GM12878 (cell line): ENCODE measurements around the gene JAGN1. TPM values are rescaled to one million over a fixed set of nuclear protein-coding genes. Genes with fewer than 3 reads are reported as not detected.
A peak's percentile ranks its signal among the peaks of the same experiment; 100 is the strongest.

Source experiments
- ATAC-seq: fragments of 200-7000 bp; cut with Tn5 transposase; 3 replicates; pipeline ENCODE4 v1.9.1; 2020; ENCODE audit warnings: mild to moderate bottlenecking, moderate library complexity
- BruUV-seq: library from RNA; stranded (reverse); fragments of 400-500 nt; replicated peaks from 2 replicates; lab custom pipeline; 2021; lab: Mats Ljungman, UMichigan
- CTCF ChIA-PET: fragments of 300-600 bp; sonication (Branson Sonifier 250); formaldehyde crosslinking; extraction: SDS; loops from one replicate; lab custom pipeline; 2021; ENCODE audit warnings: inconsistent platforms; lab: Yijun Ruan, JAX
- POLR2A ChIA-PET: fragments of 350-600 bp; formaldehyde crosslinking; extraction: SDS; loops from one replicate; lab custom pipeline; 2021; ENCODE audit warnings: inconsistent platforms; lab: Charles Lee
- RAD21 ChIA-PET: fragments of 300-600 bp; sonication (Branson Sonifier 250); formaldehyde crosslinking; loops from one replicate; lab custom pipeline; 2023; ENCODE audit warnings: antibody characterized with exemption; ENCODE audit not compliant: unreplicated experiment; lab: Charles Lee
- SMC1A ChIA-PET: fragments of 300-600 bp; sonication (Branson Sonifier 250); formaldehyde crosslinking; loops from one replicate; lab custom pipeline; 2023; ENCODE audit not compliant: unreplicated experiment, uncharacterized antibody; lab: Charles Lee
- DNase-seq: peaks from one replicate; pipeline ENCODE4 v3.0.0-alpha.2; 2011; ENCODE audit warnings: low read depth, low spot score
- FAIRE-seq: peaks from 3 replicates; lab custom pipeline; 2011; peaks lifted over from hg19 to GRCh38; lab: Jason Lieb, UNC
- H2AFZ ChIP-seq: 2 replicates; pipeline ENCODE4 v1.6.0; 2011; ENCODE audit warnings: low read depth, low read length, control low read depth; ENCODE audit not compliant: control insufficient read depth
- H3K27ac ChIP-seq: 2 replicates; pipeline ENCODE4 v1.5.1; 2011; ENCODE audit warnings: control low read depth; ENCODE audit not compliant: control insufficient read depth, insufficient read depth
- H3K27me3 ChIP-seq, 2 experiments: replicated peaks in 1 of 2; 2 replicates each; pipeline versions ENCODE4 v1.6.0 to v1.6.1; 2011; ENCODE audit warnings: low read length in 1 of 2; ENCODE audit not compliant: control insufficient read depth in 2 of 2, insufficient read depth in 2 of 2
- H3K36me3 ChIP-seq, 2 experiments: 2 replicates each; pipeline ENCODE4 v1.5.1; 2011; ENCODE audit warnings: low read length in 1 of 2; ENCODE audit not compliant: control insufficient read depth in 2 of 2, insufficient read depth in 2 of 2
- H3K4me1 ChIP-seq: 2 replicates; pipeline ENCODE4 v1.6.1; 2011; ENCODE audit warnings: mild to moderate bottlenecking, low read length, moderate library complexity, mixed read lengths; ENCODE audit not compliant: control insufficient read depth, insufficient read depth
- H3K4me2 ChIP-seq: 2 replicates; pipeline ENCODE4 v1.6.0; 2011; ENCODE audit warnings: control low read depth; ENCODE audit not compliant: control insufficient read depth, insufficient read depth
- H3K4me3 ChIP-seq: fragments of 200-600 bp; sonication (generic); 2 replicates; pipeline ENCODE4 v1.5.1; 2016
- H3K79me2 ChIP-seq: 2 replicates; pipeline ENCODE4 v1.6.0; 2011; ENCODE audit warnings: low read length; ENCODE audit not compliant: control insufficient read depth, insufficient read depth
- H3K9ac ChIP-seq: 2 replicates; pipeline ENCODE4 v1.8.0; 2011; ENCODE audit warnings: low read length, control low read depth, mixed read lengths; ENCODE audit not compliant: control insufficient read depth, insufficient read depth
- H3K9me3 ChIP-seq: replicated peaks from 3 replicates; pipeline ENCODE4 v1.5.1; 2011; ENCODE audit warnings: mild to moderate bottlenecking, low read length; ENCODE audit not compliant: control insufficient read depth, insufficient read depth
- H4K20me1 ChIP-seq: 2 replicates; pipeline ENCODE4 v1.6.0; 2011; ENCODE audit not compliant: control insufficient read depth, insufficient read depth
- ASH2L ChIP-seq: fragments of 300-600, 200-600 bp; sonication (generic); IDR thresholded peaks from 2 replicates; pipeline ENCODE4 v1.6.1; 2017; ENCODE audit warnings: low read depth, mild to moderate bottlenecking, borderline replicate concordance
- EED ChIP-seq: sonication (generic); IDR thresholded peaks from 2 replicates; pipeline ENCODE4 v1.6.1; 2016; ENCODE audit warnings: antibody characterized with exemption, low read depth
- GABPA ChIP-seq: IDR thresholded peaks from 2 replicates; pipeline ENCODE4 v1.6.1; 2014; ENCODE audit warnings: antibody characterized with exemption, low read depth, mild to moderate bottlenecking, inconsistent platforms
- GATAD2B ChIP-seq: fragments of 450-650 bp; conservative IDR thresholded peaks from 2 replicates; pipeline ENCODE4 v1.6.1; 2017; ENCODE audit warnings: low read depth, mild to moderate bottlenecking, moderate library complexity
- IRF4 ChIP-seq: IDR thresholded peaks from 2 replicates; pipeline ENCODE4 v1.6.1; 2011; ENCODE audit warnings: low read depth, low read length
- MEF2B ChIP-seq: fragments of 450-650 bp; IDR thresholded peaks from 2 replicates; pipeline ENCODE4 v1.6.1; 2018; ENCODE audit warnings: mild to moderate bottlenecking, moderate library complexity; ENCODE audit not compliant: partially characterized antibody, poor library complexity, severe bottlenecking
- MXI1 ChIP-seq: fragments of 150-350 bp; IDR thresholded peaks from 2 replicates; pipeline ENCODE4 v1.6.1; 2011; ENCODE audit warnings: low read depth, mild to moderate bottlenecking, inconsistent platforms, low read length, improper control_type of control experiment
- NR2C2 ChIP-seq: IDR thresholded peaks from 2 replicates; pipeline ENCODE4 v1.6.1; 2011; ENCODE audit warnings: borderline replicate concordance, low read depth; ENCODE audit not compliant: control insufficient read depth, insufficient read length
- PBX3 ChIP-seq: IDR thresholded peaks from 2 replicates; pipeline ENCODE4 v1.6.1; 2011; ENCODE audit warnings: mild to moderate bottlenecking, low read depth, low read length, moderate library complexity; ENCODE audit not compliant: insufficient replicate concordance
- POLR2A ChIP-seq: IDR thresholded peaks from 2 replicates; pipeline ENCODE4 v1.6.1; 2011; ENCODE audit warnings: low read depth, mild to moderate bottlenecking, low read length
- RBBP5 ChIP-seq: fragments of 200-600 bp; sonication (generic); conservative IDR thresholded peaks from 2 replicates; pipeline ENCODE4 v1.6.1; 2016
- RELA ChIP-seq: fragments of 450-650 bp; IDR thresholded peaks from 2 replicates; pipeline ENCODE4 v1.8.0; 2014; ENCODE audit warnings: borderline replicate concordance; ENCODE audit not compliant: partially characterized antibody
- STAT1 ChIP-seq: fragments of 450-650 bp; conservative IDR thresholded peaks from 2 replicates; pipeline ENCODE4 v1.6.1; 2014; ENCODE audit warnings: antibody characterized with exemption, mild to moderate bottlenecking
- TBL1XR1 ChIP-seq: IDR thresholded peaks from 2 replicates; pipeline ENCODE4 v1.6.1; 2012; ENCODE audit warnings: low read depth, low read length, improper control_type of control experiment
- TCF12 ChIP-seq: IDR thresholded peaks from 2 replicates; pipeline ENCODE4 v1.6.1; 2011; ENCODE audit warnings: low read depth, mild to moderate bottlenecking, low read length
- TCF3 ChIP-seq: IDR thresholded peaks from 2 replicates; pipeline ENCODE4 v1.6.1; 2012; ENCODE audit warnings: low read depth, mild to moderate bottlenecking, low read length, borderline replicate concordance; ENCODE audit not compliant: insufficient read depth
- TCF7 ChIP-seq: IDR thresholded peaks from 2 replicates; pipeline ENCODE4 v1.6.1; 2014; ENCODE audit warnings: antibody characterized with exemption, borderline replicate concordance
- YBX1 ChIP-seq: fragments of 450-650 bp; IDR thresholded peaks from 2 replicates; pipeline ENCODE4 v1.6.1; 2016; ENCODE audit warnings: antibody characterized with exemption
- YY1 ChIP-seq: IDR thresholded peaks from 2 replicates; pipeline ENCODE4 v1.6.1; 2011; ENCODE audit warnings: low read depth, mild to moderate bottlenecking, low read length
- ZBED1 ChIP-seq: IDR thresholded peaks from 2 replicates; pipeline ENCODE4 v1.6.1; 2016; ENCODE audit warnings: borderline replicate concordance
- ZBTB40 ChIP-seq: fragments of 450-650 bp; IDR thresholded peaks from 2 replicates; pipeline ENCODE4 v1.6.1; 2016; ENCODE audit warnings: mild to moderate bottlenecking, moderate library complexity, borderline replicate concordance
- ZNF217 ChIP-seq: fragments of 450-650 bp; IDR thresholded peaks from 2 replicates; pipeline ENCODE4 v1.6.1; 2017; ENCODE audit warnings: antibody characterized with exemption, mild to moderate bottlenecking
- ZNF24 ChIP-seq: fragments of 450-650 bp; IDR thresholded peaks from 2 replicates; pipeline ENCODE4 v1.6.1; 2017; ENCODE audit warnings: antibody characterized with exemption, mild to moderate bottlenecking
- WGBS: methylation state at CpG from one replicate; pipeline ENCODE4 v1.1.6; 2016; ENCODE audit warnings: low lambda C conversion rate; ENCODE audit not compliant: insufficient replicate concordance, insufficient coverage; ENCODE audit errors: missing lambda C conversion rate; 5-methylcytosine and 5-hydroxymethylcytosine counted together
- in situ Hi-C: fragments of 300-500 bp; cut with MboI; formaldehyde crosslinking; loops from 9 replicates; pipeline ENCODE4 v1.14.3; 2018; ENCODE audit warnings: mixed read lengths
- intact Hi-C: fragments of 100-400 bp; cut with micrococcal nuclease; formaldehyde crosslinking; loops from one replicate; pipeline ENCODE4 v1.14.2; 2022; ENCODE audit not compliant: unreplicated experiment
- polyA plus RNA-seq, 11 experiments: library from polyadenylated mRNA; depleted of rRNA in 4 of 11; unstranded in 6 of 11; stranded (reverse) in 5 of 11; fragments of >200 nt; fragmentation: Nextera tagmentation in 4 of 11; fragmentation: Illumina TruSeq in 1 of 11; extraction: Ambion mirVana in 4 of 11; extraction: Trizol in 1 of 11; gene quantifications; 1 replicate in 1 of 11; 2 replicates in 10 of 11; pipeline versions ENCODE4 v1.2.1 to v1.2.3, GENCODE V29; 2011 to 2016; ENCODE audit warnings: inconsistent platforms in 2 of 11, missing spikeins in 2 of 11, low read depth in 1 of 11
- total RNA-seq, 4 experiments: library from RNA; depleted of rRNA in 3 of 4; stranded (reverse); fragments of >200 nt in 3 of 4; fragmentation: Illumina TruSeq in 1 of 4; extraction: Trizol in 1 of 4; gene quantifications; 2 replicates each; pipeline versions ENCODE4 v1.2.1 to v1.2.3, GENCODE V29; 2013 to 2021

JAGN1 gene
- total and polyA plus RNA-seq, 10 of the 15 experiments (the other 5 are each of a cell fraction or from before 2014, with no cell fraction given), result 23.3 to 56.0 (median 35.4) TPM

- no peaks in the 10 kb centered on the region for H3K27me3 ChIP-seq
- peak overlapping the region; percentile 88 for H2AFZ ChIP-seq
- ChIA-PET POLR2A (interaction anchor here (0.6 to 2.2 kb wide), 16 partner anchors 10 to 372 kb away, joined by 3 to 19 read pairs (median 4); partner anchors contain the start of genes CIDEC, GHRL, IL17RE and JAGN1), RAD21 (interaction anchor here (0.6 to 5.2 kb wide), 25 partner anchors 10 to 390 kb away, joined by 3 to 51 read pairs (median 5); partner anchors contain the start of genes ARPC4, EMC3, JAGN1 and PRRT3), CTCF (interaction anchor here (0.7 to 5.0 kb wide), 40 partner anchors 9 to 579 kb away, joined by 3 to 45 read pairs (median 6); partner anchors contain the start of genes ARPC4, CIDEC, EMC3 and FANCD2), SMC1A (interaction anchor here (0.7 to 3.8 kb wide), 27 partner anchors 8 to 389 kb away, joined by 3 to 20 read pairs (median 4); partner anchors contain the start of genes FANCD2, GHRL, JAGN1 and PRRT3)
- peak overlapping the region; percentile 71 for H3K27ac ChIP-seq
- peak overlapping the region; percentile 89 for H3K4me3 ChIP-seq
- peak overlapping the region; percentile 98 for H3K4me2 ChIP-seq
- peaks cover 9% of the 10 kb centered on the region for H3K4me1 ChIP-seq
- H3K36me3 ChIP-seq, result no peaks in the 10 kb centered on the region; a peak in 1 of 4 replicates
- FAIRE-seq (no peak), ATAC-seq (no peak), DNase-seq (no peak)
- peaks cover 18% of the 10 kb centered on the region for H3K79me2 ChIP-seq
- peak overlapping the region; percentile 77 for H3K9ac ChIP-seq
- no peaks in the 10 kb centered on the region for H3K9me3 ChIP-seq
- WGBS, result 11% methylated on average over 13 of the region's 13 CpGs
- no peaks in the 10 kb centered on the region for H4K20me1 ChIP-seq
- intact Hi-C loops, result loop anchor here (2.0 to 10.0 kb wide), 6 partner anchors 18 to 392 kb away; partner anchors contain the start of genes ARPC4, JAGN1, RPUSD3 and SEC13
- no TSS peak for BruUV-seq
- in situ Hi-C loops, result no loop called here
- TF ChIP-seq TBL1XR1 (no peak), POLR2A (no peak), TCF7 (no peak), IRF4 (no peak), RELA (no peak), ZBED1 (no peak), MXI1 (no peak), MEF2B (peak; percentile 52), ZNF24 (no peak), NR2C2 (no peak), YBX1 (no peak), STAT1 (no peak), ZBTB40 (peak; percentile 46; the same call in 1 of the 2 replicates), EED (no peak), YY1 (no peak), TCF3 (no peak), GATAD2B (no peak), PBX3 (no peak), RBBP5 (no peak), TCF12 (no peak), ZNF217 (no peak), ASH2L (no peak), GABPA (no peak)
Observed at GRCh38 chr3:9932535-9932842, 42.1 kb downstream of the JAGN1 start.
